HFFc6 (cell line): ENCODE measurements around the gene CCL13. TPM values are rescaled to one million over a fixed set of nuclear protein-coding genes. Genes with fewer than 3 reads are reported as not detected.
A peak's percentile ranks its signal among the peaks of the same experiment; 100 is the strongest.

Source experiments
- DNase-seq: peaks from one replicate; pipeline ENCODE4 v3.0.0-alpha.2; 2018
- H3K27ac Mint-ChIP-seq: 2 replicates; pipeline ENCODE4 v1.8.0; 2020; ENCODE audit warnings: mild to moderate bottlenecking, mixed read lengths
- H3K27me3 Mint-ChIP-seq: 2 replicates; pipeline ENCODE4 v1.8.0; 2021; ENCODE audit warnings: mild to moderate bottlenecking, moderate library complexity, mixed read lengths; ENCODE audit not compliant: insufficient read depth
- H3K36me3 Mint-ChIP-seq: 2 replicates; pipeline ENCODE4 v1.8.0; 2021; ENCODE audit warnings: low read depth, mixed read lengths
- H3K4me1 Mint-ChIP-seq: 2 replicates; pipeline ENCODE4 v1.8.0; 2020; ENCODE audit warnings: low read depth, mixed read lengths
- H3K4me3 Mint-ChIP-seq: 2 replicates; pipeline ENCODE4 v1.8.0; 2020; ENCODE audit warnings: mild to moderate bottlenecking, moderate library complexity, mixed read lengths
- H3K9me3 Mint-ChIP-seq: 2 replicates; pipeline ENCODE4 v1.8.0; 2020; ENCODE audit warnings: mild to moderate bottlenecking, mixed read lengths
- total RNA-seq, 6 experiments: library from RNA; stranded (reverse); fragmentation: NEBNext Ultra II Directional; extraction: Animal tissue kit (Norgen Biotek cat#: 25700); gene quantifications; 2 replicates in 1 of 6; 3 replicates in 5 of 6; pipeline ENCODE4 v1.2.3, GENCODE V29; 2021
- TF ChIP-seq, protein P1 (sequence below): fragments of 200-600 bp; sonication (generic); IDR thresholded peaks from 2 replicates; pipeline ENCODE4 v1.5.0; 2021; ENCODE audit warnings: antibody characterized with exemption, mild to moderate bottlenecking

Gene CCL13
- total RNA-seq, 6 experiments from 2014 or later: not detected

DNA sequence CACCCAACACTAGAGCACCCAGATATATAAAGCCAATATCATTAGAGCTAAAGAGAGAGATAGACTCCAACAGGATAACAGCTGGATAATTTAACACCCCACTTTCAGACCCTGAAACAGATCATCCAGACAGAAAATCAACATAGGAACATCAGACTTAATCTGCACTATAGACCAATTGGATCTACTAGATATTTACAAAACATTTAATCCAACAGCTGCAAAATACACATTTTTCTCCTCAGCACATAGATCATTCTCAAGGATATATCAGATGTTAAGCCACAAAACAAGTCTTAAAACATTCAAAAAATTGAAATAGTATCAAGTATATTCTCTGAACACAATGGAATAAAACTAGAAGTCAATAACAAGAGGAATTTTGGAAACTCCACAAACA lies 4.1 kb upstream of the CCL13 start:
- H3K36me3 Mint-ChIP-seq: no peaks in the 10 kb centered on the region
- H3K27me3 Mint-ChIP-seq: no peaks in the 10 kb centered on the region; the same call in 1 of the 2 replicates
- H3K4me3 Mint-ChIP-seq: no peak overlapping the region
- H3K4me1 Mint-ChIP-seq: no peaks in the 10 kb centered on the region
- DNase-seq: no peak
- TF ChIP-seq, protein P1, sequence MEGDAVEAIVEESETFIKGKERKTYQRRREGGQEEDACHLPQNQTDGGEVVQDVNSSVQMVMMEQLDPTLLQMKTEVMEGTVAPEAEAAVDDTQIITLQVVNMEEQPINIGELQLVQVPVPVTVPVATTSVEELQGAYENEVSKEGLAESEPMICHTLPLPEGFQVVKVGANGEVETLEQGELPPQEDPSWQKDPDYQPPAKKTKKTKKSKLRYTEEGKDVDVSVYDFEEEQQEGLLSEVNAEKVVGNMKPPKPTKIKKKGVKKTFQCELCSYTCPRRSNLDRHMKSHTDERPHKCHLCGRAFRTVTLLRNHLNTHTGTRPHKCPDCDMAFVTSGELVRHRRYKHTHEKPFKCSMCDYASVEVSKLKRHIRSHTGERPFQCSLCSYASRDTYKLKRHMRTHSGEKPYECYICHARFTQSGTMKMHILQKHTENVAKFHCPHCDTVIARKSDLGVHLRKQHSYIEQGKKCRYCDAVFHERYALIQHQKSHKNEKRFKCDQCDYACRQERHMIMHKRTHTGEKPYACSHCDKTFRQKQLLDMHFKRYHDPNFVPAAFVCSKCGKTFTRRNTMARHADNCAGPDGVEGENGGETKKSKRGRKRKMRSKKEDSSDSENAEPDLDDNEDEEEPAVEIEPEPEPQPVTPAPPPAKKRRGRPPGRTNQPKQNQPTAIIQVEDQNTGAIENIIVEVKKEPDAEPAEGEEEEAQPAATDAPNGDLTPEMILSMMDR: no peak
- no peaks in the 10 kb centered on the region for H3K9me3 Mint-ChIP-seq
- no peak overlapping the region for H3K27ac Mint-ChIP-seq

DNA sequence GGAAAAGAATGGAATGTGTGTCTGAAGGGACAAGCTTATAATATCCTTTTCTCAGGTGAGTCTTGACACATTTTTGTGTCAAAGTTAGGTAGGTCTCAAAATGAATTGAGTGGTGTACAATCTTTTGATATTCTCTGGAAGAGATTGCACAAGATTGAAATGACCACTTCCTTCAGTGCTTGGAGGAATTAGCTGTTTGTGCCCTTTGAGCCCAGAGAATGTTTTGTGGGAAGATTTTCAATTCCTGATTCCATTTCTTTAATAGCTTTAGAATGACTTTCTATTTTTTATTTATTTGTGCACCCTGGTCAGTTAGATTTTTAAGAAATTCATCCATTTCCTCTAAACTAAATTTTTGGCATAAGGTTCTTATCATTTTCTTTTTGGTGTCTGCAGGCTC lies 1.6 kb upstream of the CCL13 start:
- peak; percentile 28 for DNase-seq
- H3K4me3 Mint-ChIP-seq: no peak overlapping the region
- no peaks in the 10 kb centered on the region for H3K4me1 Mint-ChIP-seq
- no peaks in the 10 kb centered on the region; the same call in none of the 2 replicates for H3K27me3 Mint-ChIP-seq
- TF ChIP-seq, protein P1: no peak
- H3K36me3 Mint-ChIP-seq: no peaks in the 10 kb centered on the region
- no peak overlapping the region for H3K27ac Mint-ChIP-seq
- H3K9me3 Mint-ChIP-seq: no peaks in the 10 kb centered on the region

DNA sequence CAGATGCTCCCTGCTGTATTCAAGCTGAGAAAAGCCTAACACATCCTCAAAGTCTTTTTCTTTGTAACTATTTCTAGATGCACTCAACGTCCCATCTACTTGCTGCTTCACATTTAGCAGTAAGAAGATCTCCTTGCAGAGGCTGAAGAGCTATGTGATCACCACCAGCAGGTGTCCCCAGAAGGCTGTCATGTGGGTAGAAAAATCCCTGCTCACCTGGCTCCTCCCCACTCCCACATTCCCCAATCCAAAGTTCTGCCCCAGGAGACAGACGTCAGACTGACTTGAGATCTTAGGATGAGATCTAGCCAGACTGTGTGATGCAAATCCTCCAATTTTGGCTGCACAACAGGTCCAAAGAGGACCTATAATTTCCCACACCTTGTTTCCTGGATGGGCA lies 1.1 kb downstream of the CCL13 start:
- TF ChIP-seq, protein P1: no peak
- H3K36me3 Mint-ChIP-seq: no peaks in the 10 kb centered on the region

DNA sequence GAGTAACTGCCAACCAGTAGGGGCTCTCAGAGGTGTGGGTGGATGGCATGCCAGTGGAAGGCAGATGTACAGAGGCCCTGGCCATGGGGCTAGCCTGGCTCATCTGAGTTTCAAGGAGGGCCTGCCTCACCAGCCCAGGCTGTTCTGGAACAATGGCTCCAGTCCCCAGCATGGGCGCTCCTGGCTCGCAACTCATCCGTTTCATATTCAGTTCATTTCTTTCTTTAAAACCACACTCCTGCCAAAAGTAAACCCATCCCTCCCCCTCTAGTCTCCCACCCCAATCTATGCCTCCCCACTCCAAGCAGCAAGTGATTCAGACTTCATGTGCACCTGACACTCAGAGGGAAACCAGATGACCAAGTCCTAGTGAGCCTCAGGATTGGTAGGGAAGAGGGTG lies 2.4 kb downstream of the CCL13 start:
- H3K27me3 Mint-ChIP-seq: peaks cover 1% of the 10 kb centered on the region
- H3K9me3 Mint-ChIP-seq: no peaks in the 10 kb centered on the region
- no peak overlapping the region for H3K4me3 Mint-ChIP-seq
- no peak overlapping the region for H3K27ac Mint-ChIP-seq
- no peak for DNase-seq
- H3K4me1 Mint-ChIP-seq: no peaks in the 10 kb centered on the region
- H3K36me3 Mint-ChIP-seq: no peaks in the 10 kb centered on the region
- TF ChIP-seq, protein P1: no peak

More for the DNA sequence above, 1.1 kb downstream of the CCL13 start:
- no peaks in the 10 kb centered on the region for H3K9me3 Mint-ChIP-seq
- DNase-seq: no peak
- no peaks in the 10 kb centered on the region for H3K4me1 Mint-ChIP-seq
- no peak overlapping the region for H3K27ac Mint-ChIP-seq
- no peak overlapping the region for H3K4me3 Mint-ChIP-seq
- H3K27me3 Mint-ChIP-seq: peaks cover 1% of the 10 kb centered on the region

DNA sequence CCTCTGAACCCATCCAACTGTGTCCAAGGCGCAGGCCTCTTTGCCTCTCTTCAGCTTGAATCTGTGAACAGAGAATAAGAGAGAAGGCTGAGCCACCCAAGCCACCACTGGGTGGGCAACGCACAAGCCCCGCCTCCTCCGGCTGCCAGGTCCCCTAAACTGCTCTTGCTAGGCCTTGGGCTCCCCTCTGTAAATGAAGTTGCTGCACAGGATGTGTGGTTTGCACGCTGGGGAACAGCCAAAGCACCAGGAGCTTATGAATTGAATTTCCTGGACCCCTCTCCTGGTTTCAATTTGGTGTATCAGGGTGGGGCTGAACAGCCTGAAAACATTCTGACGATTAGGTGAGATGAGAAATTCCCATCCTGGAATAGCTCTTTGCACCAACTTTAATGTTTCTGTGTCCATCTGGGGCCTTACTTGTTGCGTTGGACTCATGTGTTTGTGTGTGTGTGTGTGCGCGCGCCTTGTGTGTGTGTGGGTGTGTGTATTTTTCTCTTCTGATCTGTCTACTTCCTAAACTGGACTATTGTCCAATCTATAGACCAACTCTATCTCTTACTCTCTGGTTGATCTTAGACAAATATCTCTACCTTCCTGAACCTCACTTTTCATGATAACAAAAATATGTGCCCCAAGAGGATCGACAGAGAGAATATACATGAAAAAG lies 4.5 kb downstream of the CCL13 start:
- H3K36me3 Mint-ChIP-seq: no peaks in the 10 kb centered on the region

More for the DNA sequence above, 4.5 kb downstream of the CCL13 start:
- Mint-ChIP-seq H3K4me1 (no peaks in the 10 kb centered on the region), H3K9me3 (no peaks in the 10 kb centered on the region), H3K27ac (no peak overlapping the region), H3K4me3 (no peak overlapping the region), H3K27me3 (peaks cover 9% of the 10 kb centered on the region)
- no peak for DNase-seq
- TF ChIP-seq, protein P1: no peak
